Keratinocyte (primary cell): ENCODE data around the gene LETMD1.

Experiments
- EZH2 ChIP-seq: IDR thresholded peaks from one replicate; pipeline ENCODE4 v1.6.1; 2012; ENCODE audit warnings: inconsistent platforms, mild to moderate bottlenecking, low read length, moderate library complexity
- TF ChIP-seq, protein P1 (sequence below), 3 experiments: IDR thresholded peaks in 1 of 3; conservative IDR thresholded peaks in 1 of 3; optimal IDR thresholded peaks in 1 of 3; 2 replicates in 2 of 3; 3 replicates in 1 of 3; pipeline versions ENCODE3 to v1.5.1; 2011; ENCODE audit warnings: low read length in 3 of 3, mild to moderate bottlenecking in 3 of 3, moderate library complexity in 2 of 3, control low read depth in 1 of 3, inconsistent platforms in 1 of 3; ENCODE audit not compliant: insufficient read depth in 2 of 3; ENCODE audit errors: extremely low read depth in 1 of 3

DNA sequence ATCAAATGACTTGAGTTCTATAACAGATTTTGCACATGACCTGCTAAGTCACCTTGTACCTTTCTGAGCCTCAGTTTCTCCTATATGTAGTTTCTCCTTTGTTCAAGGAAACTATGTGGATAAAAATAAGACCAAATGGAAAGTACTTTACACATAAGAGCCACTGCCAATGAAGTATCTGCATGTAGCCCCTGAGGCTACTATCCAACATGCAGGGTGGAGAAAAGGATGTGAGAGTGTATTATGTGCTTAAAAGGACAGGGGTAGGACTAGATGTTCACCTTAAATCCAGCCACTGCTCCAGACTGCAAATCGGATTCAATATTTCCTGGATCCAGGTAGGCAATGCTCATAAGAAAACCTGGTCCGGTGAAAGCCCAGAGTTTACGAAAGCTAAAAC lies 43.1 kb upstream of the LETMD1 start:
- TF ChIP-seq, protein P1, sequence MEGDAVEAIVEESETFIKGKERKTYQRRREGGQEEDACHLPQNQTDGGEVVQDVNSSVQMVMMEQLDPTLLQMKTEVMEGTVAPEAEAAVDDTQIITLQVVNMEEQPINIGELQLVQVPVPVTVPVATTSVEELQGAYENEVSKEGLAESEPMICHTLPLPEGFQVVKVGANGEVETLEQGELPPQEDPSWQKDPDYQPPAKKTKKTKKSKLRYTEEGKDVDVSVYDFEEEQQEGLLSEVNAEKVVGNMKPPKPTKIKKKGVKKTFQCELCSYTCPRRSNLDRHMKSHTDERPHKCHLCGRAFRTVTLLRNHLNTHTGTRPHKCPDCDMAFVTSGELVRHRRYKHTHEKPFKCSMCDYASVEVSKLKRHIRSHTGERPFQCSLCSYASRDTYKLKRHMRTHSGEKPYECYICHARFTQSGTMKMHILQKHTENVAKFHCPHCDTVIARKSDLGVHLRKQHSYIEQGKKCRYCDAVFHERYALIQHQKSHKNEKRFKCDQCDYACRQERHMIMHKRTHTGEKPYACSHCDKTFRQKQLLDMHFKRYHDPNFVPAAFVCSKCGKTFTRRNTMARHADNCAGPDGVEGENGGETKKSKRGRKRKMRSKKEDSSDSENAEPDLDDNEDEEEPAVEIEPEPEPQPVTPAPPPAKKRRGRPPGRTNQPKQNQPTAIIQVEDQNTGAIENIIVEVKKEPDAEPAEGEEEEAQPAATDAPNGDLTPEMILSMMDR (optimal IDR thresholded peaks at IDR 0.05 in 1 of 3, IDR thresholded peaks at IDR 0.05 in 1 of 3, conservative IDR thresholded peaks at IDR 0.05 in 1 of 3; ENCODE audit: extremely low read depth in 1 of 3, insufficient read depth in 2 of 3, low read length in 3 of 3): no peak
- no peak for TF ChIP-seq EZH2
